ENCODE measurements around the gene OPN4. TPM values are rescaled to one million over a fixed set of nuclear protein-coding genes. Genes with fewer than 3 reads are reported as not detected.

The OPN4 gene
- polyA plus RNA-seq, 2 of the 4 experiments (the other 2 are of a cell fraction): not detected

DNA sequence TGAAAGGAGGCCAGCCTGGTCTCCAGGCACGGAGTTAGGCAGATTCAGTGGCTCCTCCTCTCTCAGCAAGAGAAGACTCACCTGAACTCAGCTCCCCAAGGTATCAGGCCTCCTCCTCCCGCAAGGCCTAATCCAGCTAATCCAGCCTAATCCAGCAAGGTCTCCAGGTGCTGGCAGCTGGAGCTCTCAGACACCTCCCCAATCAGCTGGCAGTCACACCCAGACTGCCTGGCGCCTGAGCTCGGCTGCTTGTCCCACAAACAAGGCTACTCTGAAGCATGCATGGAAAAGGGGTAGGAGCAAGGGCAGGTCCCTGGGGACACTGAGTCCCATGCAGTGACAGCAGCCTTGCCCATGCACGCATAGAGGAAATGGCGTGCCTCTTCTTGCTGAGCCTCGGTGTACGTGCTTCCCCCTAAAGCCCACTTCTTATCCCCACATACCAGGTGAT is 3.3 kb upstream of the OPN4 start:
- DNase-seq (ENCODE audit: low read depth in 1 of 2, low spot score in 1 of 2) (no peak), ATAC-seq (no peak), FAIRE-seq (no peak)
- Histone ChIP-seq H3K4me2 (no peak overlapping the region), H3K27ac (no peak overlapping the region), H3K4me3 (no peak overlapping the region), H3K9me3 (no peaks in the 10 kb centered on the region), H3K4me1 (peaks cover 28% of the 10 kb centered on the region)
- TF ChIP-seq MAZ (IDR thresholded peaks at IDR 0.05; ENCODE audit: borderline replicate concordance, low read depth, low read length): no peak
- TF ChIP-seq FOSL2 (IDR thresholded peaks at IDR 0.05): no peak
- no peak for TF ChIP-seq FOSL2 (CRISPR knock-in tag; IDR thresholded peaks at IDR 0.05)
- no peak for TF ChIP-seq EHF (CRISPR knock-in tag; IDR thresholded peaks at IDR 0.05)
- TF ChIP-seq ZFP36 (IDR thresholded peaks at IDR 0.05; ENCODE audit: borderline replicate concordance, partially characterized antibody): no peak
- TF ChIP-seq KDM5A (IDR thresholded peaks at IDR 0.05): no peak
- no peak for TF ChIP-seq ZSCAN20 (CRISPR knock-in tag; IDR thresholded peaks at IDR 0.05)
- no peak for TF ChIP-seq JUN (IDR thresholded peaks at IDR 0.05)
- no peak for TF ChIP-seq RNF2 (IDR thresholded peaks at IDR 0.05; ENCODE audit: borderline replicate concordance, low read depth)
- no peak for TF ChIP-seq BCL3 (IDR thresholded peaks at IDR 0.05)
- TF ChIP-seq JUNB (IDR thresholded peaks at IDR 0.05): no peak
- TF ChIP-seq EP300 (IDR thresholded peaks at IDR 0.05): no peak
- no peak for TF ChIP-seq REST (IDR thresholded peaks at IDR 0.05)
- ChIA-PET CTCF (interaction anchor here (0.6 to 1.1 kb wide), 2 partner anchors 10 to 17 kb away, joined by 5 read pairs; partner anchors contain the start of gene LDB3), POLR2A (no interaction called here)
- 82% methylated on average over 6 of the region's 8 CpGs for WGBS (ENCODE audit: missing lambda C conversion rate)

DNA sequence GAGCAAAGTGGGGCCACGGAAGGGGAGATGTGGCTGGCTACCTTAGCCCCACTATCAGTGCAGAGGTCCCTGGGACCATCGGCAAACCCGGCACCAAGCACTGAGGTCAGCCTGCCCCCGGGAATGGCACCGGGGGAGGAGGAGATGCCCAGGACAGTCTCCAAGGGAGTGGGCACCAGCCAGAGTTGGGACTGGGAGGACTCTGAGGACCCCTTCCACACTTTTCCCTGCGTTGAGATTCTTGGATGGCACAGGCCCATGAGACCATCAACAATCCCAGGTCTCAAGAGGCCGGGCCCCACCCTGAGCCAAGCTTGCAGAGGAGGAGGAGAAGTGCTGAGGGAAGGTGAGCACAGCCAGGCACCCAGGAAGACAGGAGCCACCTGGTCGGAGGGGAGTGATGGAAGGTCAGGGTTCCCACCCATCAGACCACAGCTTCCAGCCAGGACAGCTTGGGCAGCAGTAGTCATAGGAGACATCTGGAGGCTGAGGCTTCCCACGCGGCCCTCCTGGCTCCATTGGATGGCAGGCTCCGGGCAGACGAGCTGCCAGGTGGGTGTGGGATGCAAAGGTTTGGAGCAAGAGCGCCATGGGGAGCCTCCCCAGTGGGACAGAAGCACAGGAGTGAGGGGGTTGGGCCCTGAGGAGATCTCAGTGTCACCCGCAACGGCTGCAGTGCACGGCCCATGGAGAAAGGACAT is 2.6 kb upstream of the OPN4 start:
- DNase-seq (ENCODE audit: low read depth in 1 of 2, low spot score in 1 of 2) (no peak), FAIRE-seq (no peak), ATAC-seq (no peak)
- ChIA-PET POLR2A (no interaction called here), CTCF (interaction anchor here (1.0 kb wide), 1 partner anchor 33 kb away, joined by 4 read pairs; no protein-coding TSS in a partner anchor)
- 71% methylated on average over 16 of the region's 16 CpGs for WGBS (ENCODE audit: missing lambda C conversion rate)
- Histone ChIP-seq H3K27ac (no peak overlapping the region), H3K4me1 (peaks cover 28% of the 10 kb centered on the region), H3K4me3 (no peak overlapping the region), H3K4me2 (no peak overlapping the region), H3K9me3 (no peaks in the 10 kb centered on the region)
- TF ChIP-seq POLR2AphosphoS2 (conservative IDR thresholded peaks at IDR 0.05; ENCODE audit: low read length) (no peak), SREBF2 (IDR thresholded peaks at IDR 0.05) (no peak), PHF8 (IDR thresholded peaks at IDR 0.05; ENCODE audit: borderline replicate concordance, low read depth) (no peak), CBX2 (IDR thresholded peaks at IDR 0.05; ENCODE audit: borderline replicate concordance, low read depth) (no peak), RAD21 (conservative IDR thresholded peaks at IDR 0.05 in 1 of 2, IDR thresholded peaks at IDR 0.05 in 1 of 2) (no peak), MAZ (IDR thresholded peaks at IDR 0.05; ENCODE audit: borderline replicate concordance, low read depth, low read length) (no peak), MYC (IDR thresholded peaks at IDR 0.05; ENCODE audit: borderline replicate concordance, low read length) (no peak), CTCF (IDR thresholded peaks at IDR 0.05) (no peak), HMGXB4 (CRISPR knock-in tag; IDR thresholded peaks at IDR 0.05; ENCODE audit: borderline replicate concordance) (no peak)

Measured in A549 (cell line).